Activated B cell treated with CpG ODN at 0.5 μM for 24 hours (primary cell): Measurements from ENCODE around the gene VIM. TPM values are rescaled to one million over a fixed set of nuclear protein-coding genes. Genes with fewer than 3 reads are reported as not detected.

Experiments
- ATAC-seq: fragments of 200-7000 bp; cut with Tn5 transposase; one replicate; pipeline ENCODE4 v1.10.0; 2021; ENCODE audit warnings: low read depth, mild to moderate bottlenecking, moderate library complexity
- CTCF ChIA-PET: fragments of 350-600 bp; sonication (Branson Sonifier 250); formaldehyde crosslinking; loops from one replicate; lab custom pipeline; 2021; ENCODE audit warnings: antibody characterized with exemption; lab: Charles Lee
- POLR2A ChIA-PET: fragments of 350-600 bp; sonication (Branson Sonifier 250); formaldehyde crosslinking; loops from one replicate; lab custom pipeline; 2021; ENCODE audit warnings: antibody characterized with exemption; lab: Charles Lee
- DNase-seq: peaks from one replicate; pipeline ENCODE4 v3.0.0; 2022
- H3K27ac Mint-ChIP-seq: one replicate; pipeline ENCODE4 v1.8.0; 2020; ENCODE audit warnings: mixed read lengths
- H3K27me3 Mint-ChIP-seq: one replicate; pipeline ENCODE4 v1.8.0; 2021; ENCODE audit warnings: mixed read lengths
- H3K36me3 Mint-ChIP-seq: one replicate; pipeline ENCODE4 v1.8.0; 2021; ENCODE audit warnings: low read depth, mixed read lengths
- H3K4me1 Mint-ChIP-seq: one replicate; pipeline ENCODE4 v1.8.0; 2021; ENCODE audit warnings: mixed read lengths
- H3K4me3 Mint-ChIP-seq: one replicate; pipeline ENCODE4 v1.8.0; 2020; ENCODE audit warnings: mild to moderate bottlenecking, mixed read lengths
- H3K9me3 Mint-ChIP-seq: one replicate; pipeline ENCODE4 v1.8.0; 2020; ENCODE audit warnings: mixed read lengths
- intact Hi-C: fragments of 100-400 bp; cut with micrococcal nuclease; formaldehyde crosslinking; loops from one replicate; pipeline ENCODE4 v1.15.1; 2024
- total RNA-seq: library from RNA; stranded (reverse); gene quantifications from 2 replicates; pipeline ENCODE4 v1.2.3, GENCODE V29; 2022
- TF ChIP-seq, protein P1 (sequence below): fragments of 200-600 bp; IDR thresholded peaks from one replicate; pipeline ENCODE4 v1.8.0; 2022; ENCODE audit warnings: antibody characterized with exemption, mild to moderate bottlenecking

VIM gene
- total RNA-seq, 1 donor from 2014 or later = 796 TPM

DNA sequence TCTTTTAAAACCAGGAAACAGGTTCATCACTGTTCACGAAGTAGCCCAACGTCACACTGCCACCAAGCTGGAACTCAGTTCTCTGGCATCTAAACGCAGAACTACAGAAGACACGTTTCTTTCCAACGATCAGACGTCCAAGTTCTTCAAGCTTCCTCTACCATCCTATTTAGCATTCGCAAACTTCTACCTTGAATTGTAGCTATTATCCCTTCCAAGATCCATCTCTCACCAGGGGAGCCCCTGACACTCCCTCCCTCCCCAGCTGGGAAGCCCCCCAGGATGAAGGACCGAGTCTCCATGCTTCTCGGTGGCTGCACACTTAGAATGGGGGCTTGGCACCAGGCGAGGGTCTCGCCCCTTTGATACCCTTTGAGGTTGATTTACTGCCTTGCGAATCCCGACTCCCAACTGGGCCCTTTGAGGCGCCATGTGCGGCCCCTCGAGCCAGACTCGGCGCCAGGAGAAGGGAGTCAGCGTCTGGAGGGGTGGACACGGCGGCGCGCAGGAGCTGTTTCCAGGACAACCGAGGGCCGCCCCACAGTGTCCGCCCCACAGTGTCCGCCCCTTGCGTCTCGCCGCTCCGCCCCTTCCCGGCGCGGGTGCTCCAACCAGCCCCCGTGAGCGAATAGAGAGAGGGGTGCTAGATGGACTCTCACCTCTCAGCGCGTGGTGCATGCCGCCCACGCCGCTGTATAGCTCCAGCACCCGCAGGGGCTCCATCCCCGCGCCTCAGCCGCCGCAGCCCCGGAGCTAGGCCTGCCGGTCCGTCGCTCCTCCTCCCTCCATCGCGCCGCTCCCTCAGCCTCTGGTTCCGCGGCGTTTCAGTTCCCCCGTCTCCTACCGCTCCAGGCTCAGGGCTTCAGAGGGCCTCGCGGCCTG, 26.9 kb upstream of the VIM start, which contains the start of gene TRDMT1:
TSS of gene TRDMT1 (minus strand) at position 761 of the 882 bp plus-strand sequence. CDS start at position 723, 38 bp downstream.
- peak; percentile 86 for ATAC-seq
- intact Hi-C loops = loop anchor here (1.0 to 2.0 kb wide), 7 partner anchors 15 to 1458 kb away; partner anchors contain the start of genes ARL5B, MINDY3 and RSU1
- CTCF ChIA-PET = interaction anchor here (0.6 to 2.6 kb wide), 7 partner anchors 13 to 415 kb away, joined by 3 to 35 read pairs (median 4); partner anchors contain the start of gene RSU1
- Mint-ChIP-seq H3K4me1 (peaks cover 42% of the 10 kb centered on the region), H3K9me3 (no peaks in the 10 kb centered on the region), H3K4me3 (peak within 1 kb of the TSS; percentile 98), H3K27me3 (no peaks in the 10 kb centered on the region), H3K27ac (peak within 1 kb of the TSS; percentile 94), H3K36me3 (peaks cover 12% of the 10 kb centered on the region)
- TF ChIP-seq, protein P1, sequence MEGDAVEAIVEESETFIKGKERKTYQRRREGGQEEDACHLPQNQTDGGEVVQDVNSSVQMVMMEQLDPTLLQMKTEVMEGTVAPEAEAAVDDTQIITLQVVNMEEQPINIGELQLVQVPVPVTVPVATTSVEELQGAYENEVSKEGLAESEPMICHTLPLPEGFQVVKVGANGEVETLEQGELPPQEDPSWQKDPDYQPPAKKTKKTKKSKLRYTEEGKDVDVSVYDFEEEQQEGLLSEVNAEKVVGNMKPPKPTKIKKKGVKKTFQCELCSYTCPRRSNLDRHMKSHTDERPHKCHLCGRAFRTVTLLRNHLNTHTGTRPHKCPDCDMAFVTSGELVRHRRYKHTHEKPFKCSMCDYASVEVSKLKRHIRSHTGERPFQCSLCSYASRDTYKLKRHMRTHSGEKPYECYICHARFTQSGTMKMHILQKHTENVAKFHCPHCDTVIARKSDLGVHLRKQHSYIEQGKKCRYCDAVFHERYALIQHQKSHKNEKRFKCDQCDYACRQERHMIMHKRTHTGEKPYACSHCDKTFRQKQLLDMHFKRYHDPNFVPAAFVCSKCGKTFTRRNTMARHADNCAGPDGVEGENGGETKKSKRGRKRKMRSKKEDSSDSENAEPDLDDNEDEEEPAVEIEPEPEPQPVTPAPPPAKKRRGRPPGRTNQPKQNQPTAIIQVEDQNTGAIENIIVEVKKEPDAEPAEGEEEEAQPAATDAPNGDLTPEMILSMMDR = no peak
- peak; percentile 81 for DNase-seq
- POLR2A ChIA-PET = interaction anchor here (1.0 to 6.4 kb wide), 10 partner anchors 15 to 1458 kb away, joined by 3 to 251 read pairs (median 6); partner anchors contain the start of genes ARL5B, RSU1 and VIM

DNA sequence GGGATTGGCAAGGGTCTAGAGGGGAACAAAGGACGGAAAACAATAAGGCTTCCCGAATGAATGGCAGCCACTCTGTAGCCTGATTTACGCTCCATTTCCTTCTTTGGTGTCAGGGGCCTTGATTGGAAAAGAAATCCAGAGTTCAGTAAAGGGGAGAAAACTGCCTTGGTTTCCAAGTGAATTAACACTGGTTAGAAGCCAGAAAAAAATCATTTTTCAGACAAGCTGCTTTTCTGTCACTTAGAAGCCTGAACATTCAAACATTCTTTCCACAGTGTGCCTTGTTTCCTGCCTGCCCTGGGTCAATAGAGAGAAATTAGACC, 26.3 kb upstream of the VIM start:
- TF ChIP-seq, protein P1 = no peak
- Mint-ChIP-seq H3K36me3 (peaks cover 12% of the 10 kb centered on the region), H3K4me3 (peak overlapping the region; percentile 98), H3K4me1 (peaks cover 48% of the 10 kb centered on the region), H3K9me3 (no peaks in the 10 kb centered on the region), H3K27me3 (no peaks in the 10 kb centered on the region), H3K27ac (peak overlapping the region; percentile 94)
- CTCF ChIA-PET = interaction anchor here (0.6 to 2.6 kb wide), 6 partner anchors 14 to 414 kb away, joined by 3 to 35 read pairs (median 4); partner anchors contain the start of gene RSU1
- DNase-seq = no peak
- intact Hi-C loops = loop anchor here (1.0 to 2.0 kb wide), 6 partner anchors 15 to 1458 kb away; partner anchors contain the start of genes ARL5B, MINDY3 and RSU1
- ATAC-seq = no peak
- POLR2A ChIA-PET = interaction anchor here (1.0 to 6.4 kb wide), 8 partner anchors 14 to 1457 kb away, joined by 3 to 251 read pairs (median 10); partner anchors contain the start of genes ARL5B, RSU1 and VIM

DNA sequence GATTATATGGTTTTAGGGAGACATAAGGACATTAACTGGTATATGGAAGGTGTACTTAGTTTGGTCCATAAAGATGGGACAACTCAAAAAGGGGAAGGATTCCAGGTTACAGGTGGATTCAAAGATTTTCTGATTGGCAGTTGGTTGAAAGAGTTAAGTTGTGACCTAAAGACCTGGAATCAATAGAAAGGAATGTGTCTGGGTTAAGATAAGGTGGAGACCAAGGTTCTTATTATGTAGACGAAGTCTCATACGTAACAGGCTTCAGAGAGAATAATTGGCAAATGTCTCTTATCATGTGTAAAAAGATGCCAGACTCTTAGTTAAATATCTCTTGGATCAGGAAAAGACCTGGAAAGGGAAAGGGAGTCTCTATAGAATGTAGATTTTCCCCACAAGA, 25.5 kb upstream of the VIM start:
- Mint-ChIP-seq H3K27me3 (no peaks in the 10 kb centered on the region), H3K27ac (peak overlapping the region; percentile 26), H3K36me3 (peaks cover 10% of the 10 kb centered on the region), H3K4me3 (no peak overlapping the region), H3K4me1 (peaks cover 51% of the 10 kb centered on the region), H3K9me3 (no peaks in the 10 kb centered on the region)
- CTCF ChIA-PET = interaction anchor here (2.6 kb wide), 1 partner anchor 27 kb away, joined by 35 read pairs; no protein-coding TSS in a partner anchor
- ATAC-seq = no peak
- POLR2A ChIA-PET = interaction anchor here (2.2 to 6.4 kb wide), 2 partner anchors 27 to 31 kb away, joined by 18 to 251 read pairs; partner anchors contain the start of gene VIM
- intact Hi-C loops = no loop called here
- DNase-seq = no peak
- TF ChIP-seq, protein P1 = no peak

- Mint-ChIP-seq H3K9me3 (no peaks in the 10 kb centered on the region), H3K27ac (no peak overlapping the region), H3K36me3 (peaks cover 10% of the 10 kb centered on the region), H3K4me1 (peaks cover 51% of the 10 kb centered on the region), H3K4me3 (no peak overlapping the region), H3K27me3 (no peaks in the 10 kb centered on the region)
- ChIA-PET CTCF (no interaction called here), POLR2A (interaction anchor here (6.4 kb wide), 1 partner anchor 26 kb away, joined by 251 read pairs; the partner anchor contains the start of gene VIM)
- TF ChIP-seq, protein P1 = no peak
- intact Hi-C loops = no loop called here
- ATAC-seq (no peak), DNase-seq (no peak)
Measured at GRCh38 chr10:17202999-17203398, 25.0 kb upstream of the VIM start.

DNA sequence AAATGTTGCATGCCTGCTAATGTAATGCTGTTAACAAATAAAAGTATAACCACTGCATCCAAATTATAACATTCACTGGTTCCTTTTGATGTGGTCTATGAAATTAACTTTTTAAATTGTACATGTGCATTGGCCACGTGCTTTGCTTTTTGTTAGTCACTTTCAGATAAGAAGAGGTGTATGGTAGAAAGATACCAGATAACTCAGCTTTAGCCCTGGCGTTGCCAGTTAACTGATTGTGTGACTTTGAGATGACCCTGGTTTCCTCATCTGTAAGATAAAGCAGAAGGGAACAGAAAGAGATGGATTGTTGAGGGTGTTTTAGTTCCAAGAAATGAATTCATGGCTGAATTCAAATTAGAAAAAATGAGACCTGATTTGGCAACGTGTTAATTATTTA, 24.6 kb upstream of the VIM start:
- Mint-ChIP-seq H3K4me3 (no peak overlapping the region), H3K27me3 (no peaks in the 10 kb centered on the region), H3K27ac (no peak overlapping the region), H3K4me1 (peaks cover 51% of the 10 kb centered on the region), H3K9me3 (no peaks in the 10 kb centered on the region), H3K36me3 (peaks cover 10% of the 10 kb centered on the region)
- TF ChIP-seq, protein P1 = no peak
- ATAC-seq (no peak), DNase-seq (no peak)
- ChIA-PET POLR2A (interaction anchor here (6.4 kb wide), 1 partner anchor 26 kb away, joined by 251 read pairs; the partner anchor contains the start of gene VIM), CTCF (no interaction called here)
- intact Hi-C loops = no loop called here
